OCI-LY1 (cell line): ENCODE results near the gene KLHL26.

Experiments
- H2AFZ ChIP-seq: fragments of 200-600 bp; sonication (generic), shearing (Covaris generic); 2 replicates; pipeline ENCODE4 v1.6.0; 2014; ENCODE audit warnings: antibody characterized with exemption, mild to moderate bottlenecking, low read length
- H3F3A ChIP-seq: fragments of 200-600 bp; sonication (generic), shearing (Covaris generic); 2 replicates; pipeline ENCODE4 v1.6.0; 2014; ENCODE audit warnings: mild to moderate bottlenecking, antibody characterized with exemption, low read length, moderate library complexity; ENCODE audit not compliant: insufficient read depth
- H3K27ac ChIP-seq: fragments of 200-600 bp; sonication (generic); 2 replicates; pipeline ENCODE4 v1.5.1; 2014; ENCODE audit warnings: low read length, mixed run types, mild to moderate bottlenecking, low read depth; ENCODE audit not compliant: poor library complexity, severe bottlenecking
- H3K27me3 ChIP-seq: fragments of 200-600 bp; sonication (generic); 2 replicates; pipeline ENCODE4 v1.6.0; 2014; ENCODE audit warnings: antibody characterized with exemption, mild to moderate bottlenecking, low read length, moderate library complexity; ENCODE audit not compliant: insufficient read depth
- H3K36me3 ChIP-seq: fragments of 200-600 bp; sonication (generic); 2 replicates; pipeline ENCODE4 v1.6.1; 2014; ENCODE audit warnings: mild to moderate bottlenecking, antibody characterized with exemption, low read length, moderate library complexity, mixed read lengths; ENCODE audit not compliant: insufficient read depth
- H3K4me1 ChIP-seq: fragments of 200-600 bp; sonication (generic); 2 replicates; pipeline ENCODE4 v1.5.1; 2014; ENCODE audit warnings: mild to moderate bottlenecking, low read length, moderate library complexity; ENCODE audit not compliant: insufficient read depth, severe bottlenecking
- H3K4me2 ChIP-seq: fragments of 200-600 bp; sonication (generic), shearing (Covaris generic); 2 replicates; pipeline ENCODE4 v1.6.1; 2014; ENCODE audit warnings: low read length
- H3K4me3 ChIP-seq: fragments of 200-600 bp; sonication (generic); 2 replicates; pipeline ENCODE4 v1.5.1; 2014; ENCODE audit warnings: low read length, low read depth, mild to moderate bottlenecking, mixed read lengths; ENCODE audit not compliant: poor library complexity, severe bottlenecking
- H3K79me2 ChIP-seq: fragments of 200-600 bp; shearing (Covaris generic); 2 replicates; pipeline ENCODE4 v1.6.1; 2016; ENCODE audit warnings: mixed run types, low read length, mixed read lengths; ENCODE audit not compliant: insufficient read depth
- H3K9ac ChIP-seq: fragments of 200-600 bp; sonication (generic), shearing (Covaris generic); 2 replicates; pipeline ENCODE4 v1.6.1; 2014; ENCODE audit warnings: mild to moderate bottlenecking, low read length, mixed read lengths
- H3K9me2 ChIP-seq: fragments of 200-600 bp; sonication (generic), shearing (Covaris generic); 2 replicates; pipeline ENCODE4 v1.6.1; 2014; ENCODE audit warnings: low read depth, mild to moderate bottlenecking, low read length, mixed read lengths
- H3K9me3 ChIP-seq: fragments of 200-600 bp; shearing (Covaris generic); 2 replicates; pipeline ENCODE4 v1.6.1; 2014; ENCODE audit warnings: low read length, mixed read lengths
- H4K20me1 ChIP-seq: fragments of 200-600 bp; sonication (generic), shearing (Covaris generic); 2 replicates; pipeline ENCODE4 v1.6.0; 2016; ENCODE audit warnings: mild to moderate bottlenecking, low read length; ENCODE audit not compliant: insufficient read depth
- CTCF ChIP-seq: fragments of 200-600 bp; sonication (generic), shearing (Covaris generic); IDR thresholded peaks from 2 replicates; pipeline ENCODE4 v1.5.1; 2017; ENCODE audit warnings: mild to moderate bottlenecking, antibody characterized with exemption, low read length, moderate library complexity, mixed read lengths
- EZH2 ChIP-seq: fragments of 200-600 bp; sonication (generic), shearing (Covaris generic); IDR thresholded peaks from 2 replicates; pipeline ENCODE4 v1.8.0; 2017; ENCODE audit warnings: borderline replicate concordance, mixed run types, mild to moderate bottlenecking, antibody characterized with exemption, low read length, moderate library complexity, mixed read lengths

KLHL26 gene

GRCh38 chr19:18610556-18611326, 26.1 kb upstream of the KLHL26 start:
- Histone ChIP-seq H3K4me2 (no peak overlapping the region), H3K9ac (no peak overlapping the region), H3K4me3 (no peak overlapping the region), H3K9me3 (no peaks in the 10 kb centered on the region), H3F3A (no peaks in the 10 kb centered on the region), H3K79me2 (no peaks in the 10 kb centered on the region), H3K9me2 (no peaks in the 10 kb centered on the region), H2AFZ (no peak overlapping the region), H3K36me3 (no peaks in the 10 kb centered on the region), H3K27ac (no peak overlapping the region), H3K27me3 (peaks cover 17% of the 10 kb centered on the region), H3K4me1 (no peaks in the 10 kb centered on the region), H4K20me1 (no peaks in the 10 kb centered on the region)
- no peak for TF ChIP-seq CTCF
- TF ChIP-seq EZH2 = no peak

GRCh38 chr19:18611327-18612050, 25.3 kb upstream of the KLHL26 start:
- H2AFZ ChIP-seq = no peak overlapping the region
- peak overlapping the region; percentile 29; the same call in 1 of the 2 replicates for H3K4me2 ChIP-seq
- H3K36me3 ChIP-seq = no peaks in the 10 kb centered on the region
- no peaks in the 10 kb centered on the region for H3K79me2 ChIP-seq
- no peaks in the 10 kb centered on the region for H3F3A ChIP-seq
- H4K20me1 ChIP-seq = no peaks in the 10 kb centered on the region
- H3K4me3 ChIP-seq = no peak overlapping the region
- H3K27me3 ChIP-seq = peaks cover 17% of the 10 kb centered on the region
- H3K9ac ChIP-seq = no peak overlapping the region
- no peaks in the 10 kb centered on the region for H3K9me2 ChIP-seq
- H3K27ac ChIP-seq = no peak overlapping the region
- H3K4me1 ChIP-seq = no peaks in the 10 kb centered on the region
- no peak for TF ChIP-seq EZH2
- no peaks in the 10 kb centered on the region for H3K9me3 ChIP-seq

- Histone ChIP-seq H3F3A (no peaks in the 10 kb centered on the region), H4K20me1 (no peaks in the 10 kb centered on the region), H3K27me3 (peaks cover 22% of the 10 kb centered on the region), H3K36me3 (no peaks in the 10 kb centered on the region), H3K4me3 (no peak overlapping the region), H3K4me2 (peak overlapping the region; percentile 29; the same call in 1 of the 2 replicates), H3K27ac (no peak overlapping the region), H3K9me3 (no peaks in the 10 kb centered on the region), H3K4me1 (no peaks in the 10 kb centered on the region), H2AFZ (no peak overlapping the region), H3K9ac (no peak overlapping the region), H3K9me2 (no peaks in the 10 kb centered on the region), H3K79me2 (no peaks in the 10 kb centered on the region)
- TF ChIP-seq CTCF (no peak), EZH2 (no peak)
Measured at GRCh38 chr19:18612051-18612771, 24.6 kb upstream of the KLHL26 start.
